Lower leg skin (tissue), 4 donors: Measurements from ENCODE around the gene TRPC4. TPM values are rescaled to one million over a fixed set of nuclear protein-coding genes. Genes with fewer than 3 reads are reported as not detected.

Source experiments
- DNase-seq, 2 donors: peaks; one replicate each; pipeline ENCODE4 v3.0.0-alpha.2; 2019; ENCODE audit warnings: low spot score in 2 of 2
- H3K4me3 ChIP-seq: fragments of 200-600 bp; sonication (generic); 2 replicates; pipeline ENCODE4 v1.5.1; 2017; ENCODE audit warnings: mild to moderate bottlenecking, low read depth; ENCODE audit not compliant: poor library complexity, severe bottlenecking
- CTCF ChIP-seq, 3 donors: fragments of 450-650 bp; IDR thresholded peaks; one replicate each; pipeline ENCODE4 v1.5.1; 2016; ENCODE audit warnings: antibody characterized with exemption in 3 of 3, mild to moderate bottlenecking in 3 of 3, moderate library complexity in 2 of 3
- POLR2A ChIP-seq, 2 donors: fragments of 450-650 bp; IDR thresholded peaks; one replicate each; pipeline ENCODE4 v1.6.1; 2016 to 2017; ENCODE audit warnings: antibody characterized with exemption in 2 of 2, mild to moderate bottlenecking in 1 of 2, moderate library complexity in 1 of 2
- WGBS, 2 donors: methylation state at CpG; one replicate each; pipeline ENCODE4 v1.1.5; 2018; 5-methylcytosine and 5-hydroxymethylcytosine counted together
- intact Hi-C: fragments of 100-400 bp; cut with DNase I; formaldehyde crosslinking; loops from one replicate; pipeline ENCODE4 v1.15.0; 2023; ENCODE audit warnings: low total_unique reads
- total RNA-seq, 4 donors: library from RNA; depleted of rRNA; stranded (reverse); fragments of >200 nt; gene quantifications; one replicate each; pipeline ENCODE4 v1.1.0, GENCODE V29; 2016

The TRPC4 gene
- total RNA-seq, 4 donors from 2014 or later = 0.39 TPM; not detected in 3

DNA sequence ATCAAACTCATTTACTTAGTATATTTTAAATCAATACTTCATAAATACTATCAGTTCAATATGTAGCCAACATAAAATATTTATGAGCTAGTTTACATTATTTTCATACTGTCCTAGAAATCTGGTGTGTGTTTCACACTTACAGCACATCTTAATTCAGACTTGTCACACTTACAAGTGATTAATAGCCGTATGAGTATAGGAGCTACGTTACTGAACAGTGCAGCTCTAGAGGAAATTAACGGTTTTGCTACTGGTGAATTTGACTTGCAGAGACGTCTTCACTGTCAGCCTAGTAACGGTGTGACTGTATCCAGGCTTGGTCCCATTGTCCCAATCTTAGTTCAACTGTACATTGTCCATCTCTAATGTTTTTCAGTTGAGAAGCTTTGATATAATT, 237.3 kb downstream of the TRPC4 start:
- no peak for DNase-seq
- TF ChIP-seq CTCF (IDR thresholded peaks at IDR 0.05) (no peak), POLR2A (IDR thresholded peaks at IDR 0.05) (no peak)
- intact Hi-C loops = no loop called here
- WGBS, 2 donors = 51 to 61% methylated on average over 5 of the region's 5 CpGs
- no peak overlapping the region for H3K4me3 ChIP-seq

GRCh38 chr13:37627428-37627827, 242.1 kb downstream of the TRPC4 start:
- DNase-seq = no peak
- 63 to 71% methylated on average over 4 of the region's 4 CpGs for WGBS, 2 donors

GRCh38 chr13:37621811-37622361, 247.7 kb downstream of the TRPC4 start:
- no peak for DNase-seq
- TF ChIP-seq POLR2A (IDR thresholded peaks at IDR 0.05) (no peak), CTCF (IDR thresholded peaks at IDR 0.05) (no peak)
- WGBS, 2 donors = 72 to 78% methylated on average over 3 of the region's 3 CpGs
- no peak overlapping the region for H3K4me3 ChIP-seq
- intact Hi-C loops = no loop called here

More at GRCh38 chr13:37627428-37627827, 242.1 kb downstream of the TRPC4 start:
- intact Hi-C loops = no loop called here
- TF ChIP-seq CTCF (IDR thresholded peaks at IDR 0.05) (no peak), POLR2A (IDR thresholded peaks at IDR 0.05) (no peak)
- no peak overlapping the region for H3K4me3 ChIP-seq

DNA sequence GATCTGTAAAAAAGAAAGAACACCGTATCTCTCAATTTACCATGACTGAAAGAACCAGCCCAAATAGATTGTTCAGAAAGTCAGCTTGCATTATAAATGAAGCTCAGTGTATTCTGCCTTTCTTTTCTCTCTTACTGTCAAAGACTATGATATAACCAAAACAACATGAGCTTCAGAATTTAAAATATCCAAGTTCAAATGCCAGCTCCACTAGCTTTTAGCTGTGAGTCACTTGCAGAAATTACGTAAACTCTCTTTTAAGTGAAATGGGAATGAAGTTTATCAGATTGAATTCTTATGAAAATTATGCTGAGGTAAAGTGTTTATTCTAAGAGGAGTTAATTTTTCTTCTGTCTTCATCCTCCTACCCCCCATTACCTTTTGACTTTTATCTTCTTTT, 251.0 kb downstream of the TRPC4 start:
- TF ChIP-seq CTCF (IDR thresholded peaks at IDR 0.05) (no peak), POLR2A (IDR thresholded peaks at IDR 0.05) (no peak)
- 46 to 55% methylated on average over 2 of the region's 2 CpGs for WGBS, 2 donors
- no peak overlapping the region for H3K4me3 ChIP-seq
- DNase-seq = no peak
- intact Hi-C loops = no loop called here

DNA sequence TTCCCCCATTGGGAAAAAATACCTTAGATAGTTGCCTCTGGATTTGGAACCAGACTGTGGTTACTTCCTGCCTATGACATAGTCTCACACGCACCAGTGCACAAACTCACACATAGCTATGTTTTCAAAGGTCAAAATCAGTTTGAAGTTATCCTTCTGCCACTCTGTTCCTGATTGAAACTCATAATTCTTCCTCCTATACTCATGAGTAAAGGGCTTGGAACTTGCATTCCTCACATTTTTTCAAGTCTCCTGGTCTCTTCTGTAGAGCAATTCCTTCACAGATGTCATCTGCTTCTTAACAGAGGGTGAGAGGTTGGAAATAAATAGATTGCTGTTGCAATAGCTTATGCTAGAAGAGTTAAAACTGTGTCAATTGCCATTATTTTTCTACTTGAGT, 252.4 kb downstream of the TRPC4 start:
- intact Hi-C loops = no loop called here
- no peak overlapping the region for H3K4me3 ChIP-seq
- DNase-seq = no peak
- TF ChIP-seq CTCF (IDR thresholded peaks at IDR 0.05) = no peak
- TF ChIP-seq POLR2A (IDR thresholded peaks at IDR 0.05) = no peak
- 67 to 87% methylated on average over 1 of the region's 1 CpG for WGBS, 2 donors

DNA sequence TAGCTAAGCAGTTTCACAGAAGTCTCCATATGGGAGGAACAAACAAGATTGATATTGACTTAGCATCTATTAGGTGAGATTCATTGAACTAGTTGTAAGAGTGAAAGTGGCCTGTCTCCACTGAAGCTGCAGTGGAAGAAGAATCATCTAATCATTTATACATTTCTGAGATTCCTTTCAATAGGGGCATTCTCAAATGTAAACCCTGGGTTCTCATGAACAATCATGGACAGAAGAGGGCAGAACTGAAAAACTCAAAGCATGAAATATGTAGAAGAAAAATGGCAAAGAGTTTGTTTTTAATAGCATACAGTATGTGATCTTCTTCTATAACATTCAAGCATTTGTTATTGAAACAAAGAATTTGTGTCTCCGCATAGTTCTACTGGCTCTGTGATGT, 253.4 kb downstream of the TRPC4 start:
- intact Hi-C loops = no loop called here
- TF ChIP-seq POLR2A (IDR thresholded peaks at IDR 0.05) = no peak
- no peak for TF ChIP-seq CTCF (IDR thresholded peaks at IDR 0.05)
- no peak for DNase-seq
- no peak overlapping the region for H3K4me3 ChIP-seq
- 93 to 94% methylated on average over 1 of the region's 1 CpG for WGBS, 2 donors
